Measurements from ENCODE around the gene PKD1L1. TPM values are rescaled to one million over a fixed set of nuclear protein-coding genes. Genes with fewer than 3 reads are reported as not detected.

PKD1L1 gene
- total and polyA plus RNA-seq, 3 donors from 2014 or later, result 4.0 to 4.8 (median 4.2) TPM

- no peak overlapping the region for H3K4me3 ChIP-seq
- H3K27ac ChIP-seq, result no peak overlapping the region
- intact Hi-C loops (cut with DNase I; ENCODE audit: low total_unique reads), result no loop called here
- H3K27me3 ChIP-seq, result no peaks in the 10 kb centered on the region
- no peaks in the 10 kb centered on the region for H3K4me1 ChIP-seq
- no peak for DNase-seq
- no peaks in the 10 kb centered on the region for H3K9me3 ChIP-seq
- TF ChIP-seq CTCF (IDR thresholded peaks at IDR 0.05) (no peak), POLR2A (IDR thresholded peaks at IDR 0.05) (no peak)
- no peaks in the 10 kb centered on the region for H3K36me3 ChIP-seq (ENCODE audit: low read depth, missing control alignments)
- 94 to 96% methylated on average over 10 of the region's 10 CpGs for WGBS, 2 donors
Measured at GRCh38 chr7:47877336-47877735, 70.9 kb downstream of the PKD1L1 start.

GRCh38 chr7:47875998-47876744, 72.1 kb downstream of the PKD1L1 start:
- intact Hi-C loops (cut with DNase I; ENCODE audit: low total_unique reads), result no loop called here
- Histone ChIP-seq H3K4me1 (no peaks in the 10 kb centered on the region), H3K4me3 (no peak overlapping the region), H3K36me3 (ENCODE audit: low read depth, missing control alignments) (no peaks in the 10 kb centered on the region), H3K9me3 (no peaks in the 10 kb centered on the region), H3K27ac (no peak overlapping the region), H3K27me3 (no peaks in the 10 kb centered on the region)
- DNase-seq, result no peak
- TF ChIP-seq CTCF (IDR thresholded peaks at IDR 0.05) (no peak), POLR2A (IDR thresholded peaks at IDR 0.05) (no peak)
- WGBS, 2 donors, result 68% methylated on average over 2 of the region's 2 CpGs; no CpG with 5 or more reads in 1 of the 2 donors

GRCh38 chr7:47875406-47875805, 72.9 kb downstream of the PKD1L1 start:
- H3K27ac ChIP-seq, result no peak overlapping the region
- intact Hi-C loops (cut with DNase I; ENCODE audit: low total_unique reads), result no loop called here
- no peak for DNase-seq
- TF ChIP-seq CTCF (IDR thresholded peaks at IDR 0.05), result no peak
- TF ChIP-seq POLR2A (IDR thresholded peaks at IDR 0.05), result no peak
- no peaks in the 10 kb centered on the region for H3K27me3 ChIP-seq
- H3K4me3 ChIP-seq, result no peak overlapping the region
- H3K36me3 ChIP-seq (ENCODE audit: low read depth, missing control alignments), result no peaks in the 10 kb centered on the region
- H3K9me3 ChIP-seq, result no peaks in the 10 kb centered on the region
- H3K4me1 ChIP-seq, result no peaks in the 10 kb centered on the region

- no peaks in the 10 kb centered on the region for H3K36me3 ChIP-seq (ENCODE audit: low read depth, missing control alignments)
- intact Hi-C loops (cut with DNase I; ENCODE audit: low total_unique reads), result no loop called here
- H3K27me3 ChIP-seq, result no peaks in the 10 kb centered on the region
- H3K4me3 ChIP-seq, result no peak overlapping the region
- H3K27ac ChIP-seq, result no peak overlapping the region
- no peak for DNase-seq
- H3K4me1 ChIP-seq, result no peaks in the 10 kb centered on the region
- WGBS, 2 donors, result 90 to 91% methylated on average over 5 of the region's 5 CpGs
- no peaks in the 10 kb centered on the region for H3K9me3 ChIP-seq
- TF ChIP-seq CTCF (IDR thresholded peaks at IDR 0.05), result no peak
- TF ChIP-seq POLR2A (IDR thresholded peaks at IDR 0.05), result no peak
Measured at GRCh38 chr7:47873762-47874161, 74.5 kb downstream of the PKD1L1 start.

GRCh38 chr7:47867286-47867685, 81.0 kb downstream of the PKD1L1 start:
- TF ChIP-seq CTCF (IDR thresholded peaks at IDR 0.05) (no peak), POLR2A (IDR thresholded peaks at IDR 0.05) (no peak)
- Histone ChIP-seq H3K4me3 (no peak overlapping the region), H3K27me3 (no peaks in the 10 kb centered on the region), H3K4me1 (no peaks in the 10 kb centered on the region), H3K27ac (no peak overlapping the region), H3K9me3 (no peaks in the 10 kb centered on the region), H3K36me3 (ENCODE audit: low read depth, missing control alignments) (no peaks in the 10 kb centered on the region)
- DNase-seq, result no peak
- intact Hi-C loops (cut with DNase I; ENCODE audit: low total_unique reads), result no loop called here
- 56 to 71% methylated on average over 3 of the region's 3 CpGs for WGBS, 2 donors
